HUES6 (cell line): ENCODE data around the gene PITPNB.
A peak's percentile ranks its signal among the peaks of the same experiment; 100 is the strongest.

ENCODE experiments used
- H3K27ac ChIP-seq: 2 replicates; pipeline ENCODE4 v1.7.0; 2013; ENCODE audit warnings: low read depth, mild to moderate bottlenecking, low read length, inconsistent platforms
- H3K27me3 ChIP-seq: 2 replicates; pipeline ENCODE4 v1.6.1; 2013; ENCODE audit warnings: low read length; ENCODE audit not compliant: control insufficient read depth, insufficient read depth
- H3K36me3 ChIP-seq: 2 replicates; pipeline ENCODE4 v1.6.1; 2013; ENCODE audit warnings: low read length; ENCODE audit not compliant: control insufficient read depth, insufficient read depth
- H3K4me1 ChIP-seq: 2 replicates; pipeline ENCODE4 v1.6.1; 2013; ENCODE audit warnings: low read length; ENCODE audit not compliant: control insufficient read depth, insufficient read depth
- H3K4me3 ChIP-seq: 2 replicates; pipeline ENCODE4 v1.5.1; 2013; ENCODE audit warnings: low read depth, low read length
- H3K9ac ChIP-seq: one replicate; pipeline ENCODE4 v1.6.1; 2013; ENCODE audit warnings: mild to moderate bottlenecking, low read length
- H3K9me3 ChIP-seq: 2 replicates; pipeline ENCODE4 v1.6.1; 2013; ENCODE audit warnings: low read depth, low read length; ENCODE audit not compliant: control insufficient read depth, insufficient read depth

The PITPNB gene

DNA sequence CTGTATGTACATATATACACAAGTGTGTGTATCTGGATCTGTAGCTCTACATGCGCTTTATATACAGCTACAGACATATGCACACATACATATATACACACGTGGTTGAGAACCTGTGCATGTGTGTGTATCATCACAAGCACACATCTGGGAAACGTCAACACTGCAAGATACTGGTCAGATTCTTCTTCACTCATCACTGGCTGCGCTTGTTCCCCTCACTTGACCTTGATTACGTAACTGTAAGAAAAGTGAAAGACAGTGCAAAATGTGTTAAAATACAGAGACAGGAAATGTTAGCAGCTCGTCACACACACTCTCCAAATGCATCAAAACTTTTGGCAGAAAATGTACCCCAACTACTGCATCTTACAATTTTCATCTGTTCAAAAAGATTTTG is 65.6 kb downstream of the PITPNB start:
- H3K4me1 ChIP-seq, result peaks cover 33% of the 10 kb centered on the region
- no peak overlapping the region for H3K9ac ChIP-seq
- no peaks in the 10 kb centered on the region for H3K27me3 ChIP-seq
- H3K27ac ChIP-seq, result no peak overlapping the region
- H3K4me3 ChIP-seq, result no peak overlapping the region
- H3K9me3 ChIP-seq, result no peaks in the 10 kb centered on the region
- peaks cover 69% of the 10 kb centered on the region for H3K36me3 ChIP-seq

DNA sequence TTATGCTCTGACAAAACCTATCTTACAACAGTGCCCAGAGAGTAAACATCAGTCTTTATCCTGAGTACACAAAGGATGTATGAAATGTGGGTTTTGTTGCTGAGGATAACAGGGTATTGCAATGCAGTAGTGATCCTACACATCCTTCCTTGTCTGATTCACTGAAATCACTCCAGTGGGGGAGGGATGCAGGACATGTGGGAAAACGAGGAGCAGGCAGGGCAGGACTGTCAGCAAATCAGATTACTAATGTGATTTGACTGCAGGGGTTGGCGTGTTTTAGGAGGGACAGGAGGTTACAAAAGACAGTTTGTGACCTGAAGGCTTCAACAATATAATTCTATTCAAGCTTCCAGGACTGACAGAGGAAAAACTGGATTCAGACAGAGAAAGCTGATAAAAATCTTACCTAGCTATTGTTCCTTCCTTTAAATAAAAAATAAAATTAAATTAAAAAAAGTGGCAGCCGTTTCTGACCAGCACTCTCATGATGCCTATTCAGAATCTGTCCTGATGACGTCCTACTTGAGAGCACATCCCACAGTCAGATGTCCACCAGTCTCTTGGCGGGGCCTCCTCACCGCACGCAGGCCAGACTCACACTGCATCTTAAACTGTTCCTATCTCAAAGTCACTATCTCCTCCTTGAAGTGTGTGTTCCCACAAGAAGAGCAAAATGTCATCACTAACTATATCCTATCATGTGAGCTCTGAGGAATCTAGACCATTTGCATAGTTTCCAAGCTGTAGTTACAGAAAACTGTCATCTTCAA is 66.9 kb downstream of the PITPNB start:
- Histone ChIP-seq H3K9me3 (no peaks in the 10 kb centered on the region), H3K27me3 (no peaks in the 10 kb centered on the region), H3K4me3 (no peak overlapping the region), H3K9ac (no peak overlapping the region), H3K36me3 (peaks cover 65% of the 10 kb centered on the region), H3K4me1 (peaks cover 33% of the 10 kb centered on the region), H3K27ac (no peak overlapping the region)

DNA sequence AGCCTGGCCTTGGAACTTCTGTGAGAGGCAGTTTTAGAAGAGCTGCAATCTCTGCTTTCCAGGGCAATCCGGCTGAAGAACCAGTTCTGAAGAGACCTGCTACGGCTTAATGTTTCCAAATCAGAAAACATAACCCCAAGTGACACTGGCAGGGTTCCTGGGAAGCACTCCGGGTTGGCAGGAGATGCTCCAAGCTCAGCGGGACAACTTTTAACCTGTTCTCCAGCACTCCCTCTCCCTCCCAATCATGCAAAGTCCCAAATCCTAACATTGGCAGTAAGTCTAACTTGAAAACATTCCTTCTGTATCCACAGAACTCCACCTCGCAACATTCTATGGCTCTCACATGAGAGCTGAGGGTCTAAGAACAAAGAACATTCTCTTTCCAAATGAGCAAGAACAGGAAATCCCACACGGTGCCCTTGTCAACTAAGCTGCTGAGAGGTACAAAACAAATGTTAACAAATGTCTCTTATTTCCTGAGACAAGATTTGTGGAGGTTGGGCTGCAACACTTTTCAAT is 69.0 kb downstream of the PITPNB start:
- Histone ChIP-seq H3K4me3 (no peak overlapping the region), H3K27ac (peak overlapping the region; percentile 10), H3K36me3 (peaks cover 45% of the 10 kb centered on the region), H3K9ac (peak overlapping the region; percentile 38), H3K4me1 (peaks cover 36% of the 10 kb centered on the region), H3K27me3 (no peaks in the 10 kb centered on the region), H3K9me3 (no peaks in the 10 kb centered on the region)

DNA sequence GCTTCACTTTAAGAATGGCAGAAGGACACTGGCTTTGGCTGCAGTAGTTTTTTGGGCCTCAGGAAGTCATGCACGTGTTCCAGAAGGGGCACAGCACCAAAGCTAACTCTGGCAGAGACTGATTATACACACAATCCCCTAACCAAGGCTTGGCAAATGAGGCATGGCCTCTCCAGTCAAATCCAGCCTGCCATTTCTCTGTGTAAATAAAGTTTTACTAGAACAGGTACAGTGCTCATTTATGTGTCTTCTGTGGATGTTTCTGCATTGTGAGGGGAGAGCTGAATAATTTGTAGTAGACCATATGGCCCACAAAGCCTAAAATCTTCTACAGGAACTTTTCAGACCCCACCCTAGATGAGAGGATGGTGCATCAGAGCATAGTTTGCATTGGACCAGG is 71.1 kb downstream of the PITPNB start:
- H3K9ac ChIP-seq, result no peak overlapping the region
- no peak overlapping the region for H3K27ac ChIP-seq
- no peak overlapping the region for H3K4me3 ChIP-seq
- peaks cover 30% of the 10 kb centered on the region for H3K36me3 ChIP-seq
- H3K27me3 ChIP-seq, result no peaks in the 10 kb centered on the region
- H3K9me3 ChIP-seq, result no peaks in the 10 kb centered on the region
- H3K4me1 ChIP-seq, result peaks cover 44% of the 10 kb centered on the region

DNA sequence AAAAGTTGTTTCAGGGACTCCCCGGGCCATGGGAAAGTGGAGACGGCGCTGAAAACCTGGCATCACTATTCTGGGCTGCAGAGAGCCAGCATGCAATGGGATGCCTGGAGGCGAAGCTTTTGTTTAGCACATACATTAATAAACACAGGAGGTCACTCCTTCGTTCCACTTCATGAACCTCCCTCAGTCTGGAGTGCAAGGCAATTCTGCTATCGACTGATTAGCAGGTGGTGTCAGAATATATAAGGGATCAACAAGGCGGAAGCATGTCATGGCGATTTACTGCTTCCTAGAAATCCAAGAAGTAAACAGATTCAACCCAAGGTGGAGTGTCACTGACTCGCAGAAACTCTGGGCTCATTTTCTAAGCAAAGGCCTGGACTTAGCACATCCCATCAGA is 72.1 kb downstream of the PITPNB start:
- peaks cover 42% of the 10 kb centered on the region for H3K4me1 ChIP-seq
- no peak overlapping the region for H3K9ac ChIP-seq
- H3K27me3 ChIP-seq, result no peaks in the 10 kb centered on the region
- H3K4me3 ChIP-seq, result no peak overlapping the region
- no peak overlapping the region for H3K27ac ChIP-seq
- H3K9me3 ChIP-seq, result no peaks in the 10 kb centered on the region
- H3K36me3 ChIP-seq, result peaks cover 21% of the 10 kb centered on the region

DNA sequence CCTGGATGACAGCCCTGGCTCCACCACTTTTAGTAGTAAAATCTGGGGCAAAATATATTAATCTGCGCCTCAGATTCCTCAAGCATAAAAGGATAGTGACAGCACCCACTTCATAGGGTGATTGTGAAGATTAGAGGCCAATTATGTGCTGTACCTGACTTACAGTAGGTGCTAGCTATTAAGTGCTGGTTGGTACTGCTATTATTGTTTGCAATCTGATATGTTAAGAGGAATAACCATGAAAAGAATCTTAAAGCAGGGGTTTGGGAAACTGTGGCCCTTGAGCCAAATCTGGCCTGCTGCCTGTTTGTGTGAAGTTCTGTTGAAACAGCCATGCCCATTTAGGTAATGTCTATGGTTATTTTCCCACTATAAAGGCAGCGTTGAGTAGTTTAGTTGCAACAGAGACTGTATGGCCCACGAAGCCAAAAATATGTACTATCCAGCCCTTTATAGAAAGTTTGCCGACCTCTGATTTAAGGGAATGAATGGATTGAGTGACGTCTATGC is 72.8 kb downstream of the PITPNB start:
- peaks cover 39% of the 10 kb centered on the region for H3K4me1 ChIP-seq
- H3K27ac ChIP-seq, result no peak overlapping the region
- H3K9me3 ChIP-seq, result no peaks in the 10 kb centered on the region
- H3K27me3 ChIP-seq, result no peaks in the 10 kb centered on the region
- H3K4me3 ChIP-seq, result no peak overlapping the region
- H3K9ac ChIP-seq, result no peak overlapping the region
- peaks cover 16% of the 10 kb centered on the region for H3K36me3 ChIP-seq

DNA sequence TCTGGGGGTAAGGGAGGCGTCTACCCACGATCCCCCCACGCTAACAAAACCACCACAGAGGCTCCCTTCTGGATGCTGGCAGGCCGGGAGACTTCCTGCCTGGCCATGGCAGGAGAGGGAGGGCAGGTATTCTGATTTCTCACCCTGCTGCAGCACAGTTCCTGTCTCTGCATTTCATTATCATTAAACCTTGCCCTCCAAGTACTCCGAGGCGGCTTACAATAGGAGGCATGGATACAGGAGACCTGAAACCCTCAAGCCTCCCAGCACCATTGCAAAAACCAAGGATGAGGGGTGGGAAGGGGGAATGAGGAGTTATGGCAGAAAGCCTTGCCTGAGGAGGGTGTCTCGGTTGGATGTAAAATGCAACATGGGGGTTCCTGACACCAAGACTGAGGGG is 73.4 kb downstream of the PITPNB start:
- H3K4me1 ChIP-seq, result peaks cover 34% of the 10 kb centered on the region
- H3K9me3 ChIP-seq, result no peaks in the 10 kb centered on the region
- H3K36me3 ChIP-seq, result peaks cover 11% of the 10 kb centered on the region
- H3K4me3 ChIP-seq, result no peak overlapping the region
- no peak overlapping the region for H3K9ac ChIP-seq
- H3K27ac ChIP-seq, result peak overlapping the region; percentile 34; the same call in 1 of the 2 replicates
- H3K27me3 ChIP-seq, result no peaks in the 10 kb centered on the region

DNA sequence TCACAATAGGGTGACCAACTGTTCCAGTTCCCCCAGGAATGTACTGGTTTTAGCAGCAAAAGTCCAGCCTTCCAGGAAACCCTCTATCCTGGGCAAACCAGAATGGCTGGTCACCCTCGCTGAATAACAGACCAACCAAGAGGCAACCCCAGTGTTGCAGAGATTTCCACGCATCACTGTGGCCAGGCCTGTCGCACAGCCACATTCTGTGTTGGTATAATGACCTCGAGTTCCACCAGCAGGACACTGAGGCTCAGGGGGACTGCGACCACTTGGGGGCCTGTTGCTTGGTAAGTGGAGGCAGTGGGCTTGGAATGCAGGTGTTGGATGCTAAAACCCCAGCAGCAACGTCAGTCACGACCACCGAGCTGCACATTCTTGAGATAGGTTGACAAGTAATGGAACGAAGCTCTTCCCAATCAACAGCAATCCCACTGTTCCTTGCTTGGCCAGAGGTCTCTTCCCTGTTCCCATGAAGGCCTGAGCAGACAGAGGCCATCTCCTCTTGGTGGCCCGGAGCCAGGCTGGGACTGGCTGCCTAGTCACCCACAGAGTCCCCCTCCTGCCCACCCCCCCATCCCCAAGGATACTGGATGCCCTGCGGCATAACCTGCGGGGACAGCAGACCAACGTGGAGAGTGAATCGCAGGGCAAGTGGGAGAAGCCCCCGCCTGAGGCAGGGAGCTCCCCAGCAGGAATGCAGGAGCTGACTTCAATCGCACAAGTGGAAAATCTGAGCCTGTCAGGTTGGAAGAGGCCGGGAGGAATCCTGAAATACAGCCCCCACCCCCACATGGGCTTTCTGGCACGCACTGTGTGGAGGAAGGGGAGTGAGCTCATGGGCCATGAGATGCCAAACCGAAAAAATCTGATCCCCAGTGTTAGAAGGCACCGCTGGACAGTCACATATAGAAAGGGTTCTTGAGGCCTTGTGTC is 74.1 kb downstream of the PITPNB start:
- Histone ChIP-seq H3K27me3 (no peaks in the 10 kb centered on the region), H3K36me3 (peaks cover 9% of the 10 kb centered on the region; the same call in 1 of the 2 replicates), H3K4me3 (no peak overlapping the region), H3K4me1 (peaks cover 26% of the 10 kb centered on the region), H3K9ac (no peak overlapping the region), H3K27ac (peak overlapping the region; percentile 34; the same call in 1 of the 2 replicates), H3K9me3 (no peaks in the 10 kb centered on the region)

DNA sequence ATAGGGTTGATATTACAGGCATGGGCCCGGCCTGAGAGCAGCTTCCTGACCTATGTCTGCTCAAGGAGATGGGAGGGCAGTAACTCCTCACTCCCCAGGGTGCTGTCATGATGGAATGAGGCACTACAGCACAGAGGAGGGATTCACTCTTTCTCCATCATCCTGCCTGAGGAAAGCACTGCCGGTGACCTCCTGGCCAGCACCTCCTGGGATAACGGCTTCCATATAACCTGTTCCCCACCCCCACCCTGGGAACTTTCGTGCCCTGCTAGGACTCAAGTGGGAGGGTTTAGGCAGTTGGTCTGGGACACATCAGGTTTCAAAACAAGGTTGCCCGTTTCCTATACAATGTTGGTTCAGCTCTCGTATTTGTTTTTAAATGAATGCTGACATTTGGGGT is 74.8 kb downstream of the PITPNB start:
- Histone ChIP-seq H3K27ac (no peak overlapping the region), H3K4me3 (no peak overlapping the region), H3K9ac (no peak overlapping the region), H3K9me3 (no peaks in the 10 kb centered on the region), H3K36me3 (peaks cover 9% of the 10 kb centered on the region; the same call in 1 of the 2 replicates), H3K4me1 (peaks cover 24% of the 10 kb centered on the region), H3K27me3 (no peaks in the 10 kb centered on the region)

DNA sequence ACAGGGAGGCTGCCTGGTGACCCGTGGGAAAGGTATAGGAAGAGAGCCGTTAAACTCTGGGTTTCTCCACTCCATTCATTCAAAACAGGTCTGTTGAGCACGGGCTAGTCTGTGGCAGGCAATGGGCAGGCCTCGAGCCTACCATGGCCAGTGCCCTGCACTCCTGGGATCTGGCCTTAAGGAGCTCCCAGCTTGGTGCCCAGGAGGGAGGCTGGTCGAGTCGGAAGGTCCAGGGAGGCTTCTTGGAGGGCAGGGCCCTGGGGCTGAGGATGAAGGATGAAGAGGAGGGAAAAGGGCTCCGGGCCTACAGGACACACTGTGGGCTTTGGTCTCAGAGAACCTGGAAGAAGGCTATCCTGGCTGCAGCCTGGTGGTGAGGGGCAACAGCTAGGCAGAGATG is 75.6 kb downstream of the PITPNB start:
- Histone ChIP-seq H3K27me3 (no peaks in the 10 kb centered on the region), H3K36me3 (peaks cover 8% of the 10 kb centered on the region; the same call in 1 of the 2 replicates), H3K27ac (no peak overlapping the region), H3K9ac (no peak overlapping the region), H3K4me3 (no peak overlapping the region), H3K4me1 (peaks cover 26% of the 10 kb centered on the region), H3K9me3 (no peaks in the 10 kb centered on the region)
